Liver (tissue), 9 donors: ENCODE results near the gene MCTP1. TPM values are rescaled to one million over a fixed set of nuclear protein-coding genes. Genes with fewer than 3 reads are reported as not detected.

Source experiments
- DNase-seq: peaks from one replicate; pipeline ENCODE4 v3.0.0-alpha.2; 2017; ENCODE audit warnings: low spot score
- H3K27ac ChIP-seq, 2 donors: one replicate each; pipeline ENCODE4 v1.7.0; 2013; ENCODE audit warnings: inconsistent platforms in 2 of 2, low read length in 2 of 2, control low read depth in 1 of 2, low read depth in 1 of 2, mild to moderate bottlenecking in 1 of 2
- H3K27me3 ChIP-seq, 4 donors: one replicate each; pipeline versions ENCODE4 v1.6.1 to v1.7.0; 2013; ENCODE audit warnings: low read length in 3 of 4, inconsistent platforms in 1 of 4, mild to moderate bottlenecking in 1 of 4, moderate library complexity in 1 of 4; ENCODE audit not compliant: control insufficient read depth in 4 of 4, insufficient read depth in 4 of 4
- H3K36me3 ChIP-seq, 4 donors: one replicate each; pipeline versions ENCODE4 v1.6.1 to v1.7.0; 2013; ENCODE audit warnings: low read length in 3 of 4, mild to moderate bottlenecking in 3 of 4, low read depth in 1 of 4, moderate library complexity in 1 of 4; ENCODE audit not compliant: control insufficient read depth in 4 of 4, insufficient read depth in 3 of 4
- H3K4me1 ChIP-seq, 4 donors: one replicate each; pipeline versions ENCODE4 v1.6.1 to v1.7.0; 2013; ENCODE audit warnings: low read length in 3 of 4, mild to moderate bottlenecking in 3 of 4, moderate library complexity in 1 of 4; ENCODE audit not compliant: control insufficient read depth in 4 of 4, insufficient read depth in 4 of 4
- H3K4me3 ChIP-seq, 3 donors: one replicate each; pipeline versions ENCODE4 v1.6.1 to v1.7.0; 2013; ENCODE audit warnings: low read length in 3 of 3, control low read depth in 1 of 3, low read depth in 1 of 3, mild to moderate bottlenecking in 1 of 3
- H3K9ac ChIP-seq, 2 donors: one replicate each; pipeline ENCODE4 v1.7.0; 2013; ENCODE audit warnings: low read length in 2 of 2, mild to moderate bottlenecking in 2 of 2, moderate library complexity in 2 of 2, control low read depth in 1 of 2, low read depth in 1 of 2
- H3K9me3 ChIP-seq, 4 donors: one replicate each; pipeline versions ENCODE4 v1.6.1 to v1.7.0; 2013; ENCODE audit warnings: low read length in 3 of 4; ENCODE audit not compliant: control insufficient read depth in 4 of 4
- EGR1 ChIP-seq, 2 donors: IDR thresholded peaks; 2 replicates each; pipeline ENCODE4 v1.6.1; 2016 to 2018; ENCODE audit warnings: antibody characterized with exemption in 2 of 2, low read depth in 2 of 2
- FOXA1 ChIP-seq: IDR thresholded peaks from 2 replicates; pipeline ENCODE4 v1.6.1; 2016; ENCODE audit warnings: antibody characterized with exemption
- FOXA2 ChIP-seq: IDR thresholded peaks from 2 replicates; pipeline ENCODE4 v1.6.1; 2016; ENCODE audit warnings: antibody characterized with exemption
- GABPA ChIP-seq, 2 donors: IDR thresholded peaks in 1 of 2; conservative IDR thresholded peaks in 1 of 2; 2 replicates each; pipeline ENCODE4 v1.6.1; 2016; ENCODE audit warnings: antibody characterized with exemption in 2 of 2, mild to moderate bottlenecking in 1 of 2, moderate library complexity in 1 of 2
- HNF4A ChIP-seq, 2 donors: conservative IDR thresholded peaks; 2 replicates each; pipeline ENCODE4 v1.6.1; 2016; ENCODE audit warnings: antibody characterized with exemption in 2 of 2, mild to moderate bottlenecking in 2 of 2
- HNF4G ChIP-seq: IDR thresholded peaks from 2 replicates; pipeline ENCODE4 v1.6.1; 2016; ENCODE audit warnings: antibody characterized with exemption
- JUND ChIP-seq, 2 donors: IDR thresholded peaks; 2 replicates each; pipeline ENCODE4 v1.6.1; 2016; ENCODE audit warnings: antibody characterized with exemption in 2 of 2
- NR2F2 ChIP-seq: IDR thresholded peaks from 2 replicates; pipeline ENCODE4 v1.6.1; 2016; ENCODE audit warnings: antibody characterized with exemption
- RAD21 ChIP-seq, 2 donors: IDR thresholded peaks; 2 replicates each; pipeline ENCODE4 v1.6.1; 2016; ENCODE audit warnings: antibody characterized with exemption in 2 of 2, mild to moderate bottlenecking in 2 of 2
- RXRA ChIP-seq, 2 donors: IDR thresholded peaks; 2 replicates each; pipeline ENCODE4 v1.6.1; 2017 to 2018; ENCODE audit warnings: antibody characterized with exemption in 2 of 2, mild to moderate bottlenecking in 1 of 2
- SP1 ChIP-seq: IDR thresholded peaks from 2 replicates; pipeline ENCODE4 v1.6.1; 2018; ENCODE audit warnings: antibody characterized with exemption, mild to moderate bottlenecking
- TAF1 ChIP-seq: conservative IDR thresholded peaks from 2 replicates; pipeline ENCODE4 v1.6.1; 2016; ENCODE audit warnings: antibody characterized with exemption, mild to moderate bottlenecking
- YY1 ChIP-seq: IDR thresholded peaks from 2 replicates; pipeline ENCODE4 v1.6.1; 2016; ENCODE audit warnings: antibody characterized with exemption, mild to moderate bottlenecking
- WGBS: extraction: QIAGEN DNeasy Blood & Tissue Kit; methylation state at CpG from one replicate; pipeline ENCODE4 v1.1.7; 2013; 5-methylcytosine and 5-hydroxymethylcytosine counted together
- polyA plus RNA-seq, 2 donors: library from polyadenylated mRNA; stranded (reverse) in 1 of 2; unstranded in 1 of 2; fragments of 200-250 nt in 1 of 2; fragments of >200 nt in 1 of 2; fragmentation: Nextera tagmentation in 1 of 2; extraction: Ambion mirVana in 1 of 2; gene quantifications; one replicate each; pipeline versions ENCODE4 v1.2.1 to v1.2.3, GENCODE V29; 2013 to 2015
- total RNA-seq, 2 donors: library from RNA; depleted of rRNA; stranded (reverse); fragments of >200 nt; gene quantifications; one replicate each; pipeline ENCODE4 v1.2.3, GENCODE V29; 2014
- TF ChIP-seq, protein P1 (sequence below): fragments of 150-350 bp; IDR thresholded peaks from 2 replicates; pipeline ENCODE4 v1.5.1; 2017; ENCODE audit warnings: improper control_type of control experiment, low read depth, low read length; ENCODE audit not compliant: missing input control
- TF ChIP-seq, protein P2 (sequence below): IDR thresholded peaks from 2 replicates; pipeline ENCODE4 v1.6.1; 2016; ENCODE audit warnings: antibody characterized with exemption
- TF ChIP-seq, protein P3 (sequence below): IDR thresholded peaks from 2 replicates; pipeline ENCODE4 v1.6.1; 2016; ENCODE audit warnings: antibody characterized with exemption
- TF ChIP-seq, protein P4 (sequence below): IDR thresholded peaks from 2 replicates; pipeline ENCODE4 v1.6.1; 2016; ENCODE audit warnings: antibody characterized with exemption, mild to moderate bottlenecking
- TF ChIP-seq, protein P5 (sequence below): IDR thresholded peaks from 2 replicates; pipeline ENCODE4 v1.6.1; 2016; ENCODE audit warnings: antibody characterized with exemption
- donor health status: healthy.
- donor health status: healthy.
- donor health status: healthy.
- donor health status: healthy.
- donor health status: healthy.

MCTP1 gene
- total and polyA plus RNA-seq, 4 donors: 0.67 to 7.6 (median 4.3) TPM

DNA sequence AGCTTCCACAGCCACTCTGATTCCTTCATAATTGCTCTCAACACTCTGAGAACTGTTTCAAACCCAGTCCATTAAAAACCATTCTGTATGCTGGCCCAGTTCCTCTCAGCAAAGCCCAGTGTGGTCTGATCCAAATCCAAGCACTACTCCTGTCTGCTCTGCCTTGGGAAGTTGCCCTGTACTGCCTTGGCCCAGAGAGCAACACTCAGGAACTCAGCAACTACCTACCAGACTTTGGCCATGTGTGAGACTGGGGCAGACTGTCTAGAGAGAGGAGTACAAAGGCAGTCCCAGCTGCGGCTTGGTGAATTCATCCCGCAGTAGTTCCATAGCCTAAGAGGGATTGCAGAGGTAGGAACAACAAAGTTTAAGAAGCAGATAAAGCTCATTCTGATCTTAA lies 214.4 kb downstream of the MCTP1 start:
- no peaks in the 10 kb centered on the region for H3K36me3 ChIP-seq
- no peak overlapping the region for H3K4me3 ChIP-seq
- no peak overlapping the region for H3K9ac ChIP-seq
- 93% methylated on average over 2 of the region's 2 CpGs for WGBS
- H3K9me3 ChIP-seq: no peaks in the 10 kb centered on the region
- no peak for TF ChIP-seq FOXA2
- no peak for TF ChIP-seq EGR1 (IDR thresholded peaks at IDR 0.05; ENCODE audit: low read depth in 2 of 2)
- TF ChIP-seq RXRA (IDR thresholded peaks at IDR 0.05): no peak
- TF ChIP-seq HNF4A (conservative IDR thresholded peaks at IDR 0.05): no peak
- TF ChIP-seq, protein P1, sequence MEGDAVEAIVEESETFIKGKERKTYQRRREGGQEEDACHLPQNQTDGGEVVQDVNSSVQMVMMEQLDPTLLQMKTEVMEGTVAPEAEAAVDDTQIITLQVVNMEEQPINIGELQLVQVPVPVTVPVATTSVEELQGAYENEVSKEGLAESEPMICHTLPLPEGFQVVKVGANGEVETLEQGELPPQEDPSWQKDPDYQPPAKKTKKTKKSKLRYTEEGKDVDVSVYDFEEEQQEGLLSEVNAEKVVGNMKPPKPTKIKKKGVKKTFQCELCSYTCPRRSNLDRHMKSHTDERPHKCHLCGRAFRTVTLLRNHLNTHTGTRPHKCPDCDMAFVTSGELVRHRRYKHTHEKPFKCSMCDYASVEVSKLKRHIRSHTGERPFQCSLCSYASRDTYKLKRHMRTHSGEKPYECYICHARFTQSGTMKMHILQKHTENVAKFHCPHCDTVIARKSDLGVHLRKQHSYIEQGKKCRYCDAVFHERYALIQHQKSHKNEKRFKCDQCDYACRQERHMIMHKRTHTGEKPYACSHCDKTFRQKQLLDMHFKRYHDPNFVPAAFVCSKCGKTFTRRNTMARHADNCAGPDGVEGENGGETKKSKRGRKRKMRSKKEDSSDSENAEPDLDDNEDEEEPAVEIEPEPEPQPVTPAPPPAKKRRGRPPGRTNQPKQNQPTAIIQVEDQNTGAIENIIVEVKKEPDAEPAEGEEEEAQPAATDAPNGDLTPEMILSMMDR: no peak
- no peak for TF ChIP-seq GABPA (IDR thresholded peaks at IDR 0.05 in 1 of 2, conservative IDR thresholded peaks at IDR 0.05 in 1 of 2)
- no peak for TF ChIP-seq HNF4G
- TF ChIP-seq TAF1: no peak
- TF ChIP-seq, protein P2, sequence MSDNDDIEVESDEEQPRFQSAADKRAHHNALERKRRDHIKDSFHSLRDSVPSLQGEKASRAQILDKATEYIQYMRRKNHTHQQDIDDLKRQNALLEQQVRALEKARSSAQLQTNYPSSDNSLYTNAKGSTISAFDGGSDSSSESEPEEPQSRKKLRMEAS: no peak
- no peak for TF ChIP-seq NR2F2
- TF ChIP-seq, protein P3, sequence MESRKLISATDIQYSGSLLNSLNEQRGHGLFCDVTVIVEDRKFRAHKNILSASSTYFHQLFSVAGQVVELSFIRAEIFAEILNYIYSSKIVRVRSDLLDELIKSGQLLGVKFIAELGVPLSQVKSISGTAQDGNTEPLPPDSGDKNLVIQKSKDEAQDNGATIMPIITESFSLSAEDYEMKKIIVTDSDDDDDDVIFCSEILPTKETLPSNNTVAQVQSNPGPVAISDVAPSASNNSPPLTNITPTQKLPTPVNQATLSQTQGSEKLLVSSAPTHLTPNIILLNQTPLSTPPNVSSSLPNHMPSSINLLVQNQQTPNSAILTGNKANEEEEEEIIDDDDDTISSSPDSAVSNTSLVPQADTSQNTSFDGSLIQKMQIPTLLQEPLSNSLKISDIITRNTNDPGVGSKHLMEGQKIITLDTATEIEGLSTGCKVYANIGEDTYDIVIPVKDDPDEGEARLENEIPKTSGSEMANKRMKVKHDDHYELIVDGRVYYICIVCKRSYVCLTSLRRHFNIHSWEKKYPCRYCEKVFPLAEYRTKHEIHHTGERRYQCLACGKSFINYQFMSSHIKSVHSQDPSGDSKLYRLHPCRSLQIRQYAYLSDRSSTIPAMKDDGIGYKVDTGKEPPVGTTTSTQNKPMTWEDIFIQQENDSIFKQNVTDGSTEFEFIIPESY: no peak
- TF ChIP-seq SP1: no peak
- no peak for TF ChIP-seq JUND (IDR thresholded peaks at IDR 0.05)
- TF ChIP-seq, protein P4, sequence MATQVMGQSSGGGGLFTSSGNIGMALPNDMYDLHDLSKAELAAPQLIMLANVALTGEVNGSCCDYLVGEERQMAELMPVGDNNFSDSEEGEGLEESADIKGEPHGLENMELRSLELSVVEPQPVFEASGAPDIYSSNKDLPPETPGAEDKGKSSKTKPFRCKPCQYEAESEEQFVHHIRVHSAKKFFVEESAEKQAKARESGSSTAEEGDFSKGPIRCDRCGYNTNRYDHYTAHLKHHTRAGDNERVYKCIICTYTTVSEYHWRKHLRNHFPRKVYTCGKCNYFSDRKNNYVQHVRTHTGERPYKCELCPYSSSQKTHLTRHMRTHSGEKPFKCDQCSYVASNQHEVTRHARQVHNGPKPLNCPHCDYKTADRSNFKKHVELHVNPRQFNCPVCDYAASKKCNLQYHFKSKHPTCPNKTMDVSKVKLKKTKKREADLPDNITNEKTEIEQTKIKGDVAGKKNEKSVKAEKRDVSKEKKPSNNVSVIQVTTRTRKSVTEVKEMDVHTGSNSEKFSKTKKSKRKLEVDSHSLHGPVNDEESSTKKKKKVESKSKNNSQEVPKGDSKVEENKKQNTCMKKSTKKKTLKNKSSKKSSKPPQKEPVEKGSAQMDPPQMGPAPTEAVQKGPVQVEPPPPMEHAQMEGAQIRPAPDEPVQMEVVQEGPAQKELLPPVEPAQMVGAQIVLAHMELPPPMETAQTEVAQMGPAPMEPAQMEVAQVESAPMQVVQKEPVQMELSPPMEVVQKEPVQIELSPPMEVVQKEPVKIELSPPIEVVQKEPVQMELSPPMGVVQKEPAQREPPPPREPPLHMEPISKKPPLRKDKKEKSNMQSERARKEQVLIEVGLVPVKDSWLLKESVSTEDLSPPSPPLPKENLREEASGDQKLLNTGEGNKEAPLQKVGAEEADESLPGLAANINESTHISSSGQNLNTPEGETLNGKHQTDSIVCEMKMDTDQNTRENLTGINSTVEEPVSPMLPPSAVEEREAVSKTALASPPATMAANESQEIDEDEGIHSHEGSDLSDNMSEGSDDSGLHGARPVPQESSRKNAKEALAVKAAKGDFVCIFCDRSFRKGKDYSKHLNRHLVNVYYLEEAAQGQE: no peak
- no peak for TF ChIP-seq YY1
- no peak for TF ChIP-seq RAD21 (IDR thresholded peaks at IDR 0.05)
- TF ChIP-seq, protein P5, sequence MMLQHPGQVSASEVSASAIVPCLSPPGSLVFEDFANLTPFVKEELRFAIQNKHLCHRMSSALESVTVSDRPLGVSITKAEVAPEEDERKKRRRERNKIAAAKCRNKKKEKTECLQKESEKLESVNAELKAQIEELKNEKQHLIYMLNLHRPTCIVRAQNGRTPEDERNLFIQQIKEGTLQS: no peak
- TF ChIP-seq FOXA1: no peak
- H3K27me3 ChIP-seq: no peaks in the 10 kb centered on the region
- no peak overlapping the region for H3K27ac ChIP-seq
- no peak for DNase-seq
- no peaks in the 10 kb centered on the region for H3K4me1 ChIP-seq
